HG02759 (cell line): ENCODE results near the gene ADGRD1.

ENCODE experiments used
- ATAC-seq: cut with Tn5 transposase; IDR thresholded peaks from one replicate; pipeline ENCODE4 v1.9.1; 2021; ENCODE audit warnings: mild to moderate bottlenecking, moderate library complexity; ENCODE audit not compliant: unreplicated experiment

ADGRD1 gene

GRCh38 chr12:131005161-131006035 is 51.7 kb downstream of the ADGRD1 start:
- no peak for ATAC-seq

- ATAC-seq: no peak
These were observed 52.5 kb downstream of the ADGRD1 start for GRCh38 chr12:131006036-131006735.

- no peak for ATAC-seq
These were observed 53.5 kb downstream of the ADGRD1 start for GRCh38 chr12:131007031-131007739.

GRCh38 chr12:131007740-131008117 is 54.0 kb downstream of the ADGRD1 start:
- ATAC-seq: no peak

DNA sequence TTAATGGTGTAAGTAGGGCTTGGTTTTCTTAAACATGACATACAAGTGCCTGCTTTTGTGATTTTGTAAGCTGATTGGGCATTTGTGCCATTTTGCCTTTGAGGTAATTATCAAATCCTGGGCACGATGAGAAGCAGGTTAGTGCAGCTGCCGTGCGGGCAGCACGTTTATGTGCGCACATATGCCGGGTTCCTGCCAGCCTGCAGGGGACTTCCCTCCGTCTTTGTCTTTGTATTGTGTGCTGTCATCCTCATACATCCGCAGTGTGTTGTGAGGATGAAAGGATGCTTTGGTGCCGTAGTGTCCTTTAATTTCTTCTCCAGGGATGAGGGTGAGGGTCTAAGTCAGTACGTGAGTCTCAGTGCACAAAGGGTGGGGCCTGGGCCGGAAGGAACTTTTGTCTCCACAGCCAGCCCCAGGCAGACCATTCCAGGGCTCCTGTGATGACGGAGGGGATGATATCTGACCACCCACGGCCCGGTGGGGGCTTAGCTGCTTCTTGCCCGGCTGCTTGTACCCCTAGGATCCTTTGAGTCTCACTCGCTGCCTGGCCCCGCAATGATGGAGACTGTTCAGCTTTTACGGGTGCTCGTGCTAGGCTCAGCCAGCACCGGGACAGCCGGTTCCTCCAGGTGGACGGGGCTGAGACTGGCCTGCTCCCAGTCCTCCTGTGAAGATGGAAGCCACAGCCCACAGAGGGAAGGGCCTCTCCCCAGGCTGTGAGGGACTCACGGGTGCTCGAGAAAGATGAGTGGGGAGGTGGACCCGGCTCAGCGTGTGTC is 54.6 kb downstream of the ADGRD1 start:
- ATAC-seq: no peak

DNA sequence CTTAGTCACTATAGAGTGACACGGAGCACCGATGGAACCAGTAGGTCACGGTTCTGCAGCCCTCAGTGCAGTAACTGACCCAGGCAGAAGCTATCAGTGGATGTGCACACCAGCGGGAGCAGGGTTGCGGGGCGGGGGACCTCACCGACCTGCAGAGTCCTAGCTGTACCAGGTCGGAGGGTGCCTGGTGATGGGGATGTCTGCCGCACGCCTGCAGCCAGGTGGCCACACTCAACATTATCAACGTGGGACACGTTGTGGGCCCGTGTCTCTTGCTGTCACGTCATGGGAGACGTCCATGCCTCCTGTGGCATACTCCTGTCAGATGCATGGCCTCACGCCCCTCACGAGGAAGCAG is 55.2 kb downstream of the ADGRD1 start:
- ATAC-seq: no peak

DNA sequence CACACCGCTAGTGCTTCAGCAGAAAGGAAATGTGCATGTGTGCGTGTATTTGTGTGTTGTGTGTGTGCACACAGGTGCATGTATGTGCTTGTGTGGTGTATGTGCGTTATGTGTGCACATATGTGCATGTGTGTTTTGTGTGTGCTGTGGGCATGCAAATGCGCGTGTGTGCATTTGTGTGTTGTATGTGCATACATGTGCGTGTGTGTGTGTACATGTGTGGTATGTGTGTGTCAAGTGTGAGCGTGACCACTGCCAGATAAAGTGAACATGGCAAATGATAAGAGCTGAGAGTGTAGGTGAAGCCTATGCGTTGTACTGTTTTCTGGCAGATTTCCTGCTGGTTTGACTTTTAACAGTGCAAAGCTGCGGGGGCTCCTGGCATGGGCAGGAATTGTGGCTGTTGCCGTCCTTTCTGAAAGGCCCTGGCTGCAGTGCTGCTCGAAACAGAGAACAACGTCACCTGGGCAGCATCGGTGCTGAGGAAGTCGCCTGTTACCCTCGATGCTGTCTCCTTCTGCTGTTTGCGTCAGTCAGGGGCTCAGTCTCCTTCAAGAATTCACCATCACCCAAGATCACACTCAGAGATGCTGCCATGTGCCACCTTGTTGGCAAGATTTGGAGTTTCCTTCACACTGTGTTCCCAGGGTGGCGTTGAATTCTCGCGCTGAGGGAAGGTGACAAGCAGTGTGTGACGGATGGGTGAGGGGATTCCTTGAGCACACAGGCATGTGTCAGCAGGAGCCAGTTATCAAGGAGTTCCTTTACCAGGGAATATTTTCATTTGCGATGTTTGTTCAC is 56.1 kb downstream of the ADGRD1 start:
- ATAC-seq: no peak

DNA sequence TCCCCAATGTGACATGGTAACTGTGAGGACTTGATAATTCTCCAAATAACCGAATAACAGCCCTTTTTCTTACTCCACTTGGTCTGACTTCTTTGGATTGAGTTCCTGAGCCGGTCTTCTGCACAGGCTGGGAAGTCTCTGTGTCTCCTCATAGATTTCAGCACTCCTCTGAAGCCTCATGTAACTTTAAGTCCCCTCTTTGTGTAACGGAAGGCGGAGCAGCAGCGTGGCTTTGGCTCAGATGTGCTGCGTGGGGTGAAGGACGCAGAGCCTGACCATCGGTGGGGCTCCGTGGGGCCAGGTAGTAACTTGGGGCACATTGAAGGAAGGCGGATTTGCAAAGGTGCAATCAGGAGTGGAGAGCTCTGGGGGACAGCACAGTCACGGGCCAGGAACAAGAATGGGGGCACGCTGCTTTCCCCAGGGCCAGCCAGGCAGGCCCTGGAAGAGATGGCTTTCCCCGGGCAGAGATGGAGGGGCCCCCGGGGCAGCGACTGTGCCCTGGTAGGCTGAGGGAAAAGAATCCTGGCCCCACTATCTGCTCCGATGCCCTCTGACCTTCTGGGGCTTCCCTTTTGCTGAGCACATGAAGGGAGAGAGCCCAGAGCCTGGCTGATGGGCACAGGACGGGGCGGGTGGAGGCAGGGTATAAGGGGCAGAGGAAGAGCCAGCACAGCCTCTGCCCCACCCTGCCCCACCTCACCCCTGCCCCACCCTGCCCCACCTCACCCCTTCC is 56.9 kb downstream of the ADGRD1 start:
- no peak for ATAC-seq

DNA sequence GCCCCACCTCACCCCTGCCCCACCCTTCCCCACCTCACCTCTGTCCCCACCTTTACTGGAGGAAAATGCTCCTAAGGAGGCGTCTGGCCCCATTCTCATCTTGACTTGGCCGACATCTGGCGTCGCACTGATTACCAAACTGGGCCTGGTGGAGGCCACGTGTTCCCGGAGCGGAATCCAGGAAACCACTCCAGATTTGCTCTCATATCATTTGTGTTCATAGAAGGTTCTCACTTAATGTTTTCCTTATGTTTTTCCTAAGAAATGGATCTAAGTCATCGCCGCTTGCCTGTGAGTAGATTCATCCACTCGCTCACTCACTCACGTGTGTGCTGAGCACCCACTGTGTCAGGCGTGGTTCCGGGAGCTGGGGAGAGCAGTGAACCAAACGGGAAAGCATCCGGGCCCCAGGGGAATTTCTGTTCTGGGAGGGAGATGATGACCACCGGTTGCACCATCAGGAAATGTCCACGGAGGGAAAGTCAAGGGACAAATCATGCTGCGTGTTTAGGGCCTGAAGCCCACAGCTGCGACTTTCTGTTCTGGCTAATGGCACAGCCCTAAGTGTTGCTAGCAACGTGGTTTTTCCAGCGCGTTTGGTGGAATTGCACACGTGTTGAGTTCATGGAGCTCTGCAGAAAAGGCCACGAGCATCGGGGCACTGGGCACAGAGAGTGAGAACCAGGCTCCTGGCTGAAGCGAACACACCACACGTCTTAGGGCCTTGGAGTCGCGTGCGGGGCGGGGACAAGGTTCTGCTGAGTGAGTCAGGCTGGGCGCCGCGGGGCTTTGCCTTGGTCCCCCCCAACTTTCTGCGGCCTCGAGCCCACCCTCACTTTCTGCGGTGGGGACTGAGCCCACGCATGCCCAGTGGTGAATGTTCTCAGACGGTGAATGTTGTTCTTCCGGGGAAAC is 57.7 kb downstream of the ADGRD1 start:
- no peak for ATAC-seq

GRCh38 chr12:131012279-131013069 is 58.8 kb downstream of the ADGRD1 start:
- no peak for ATAC-seq

GRCh38 chr12:131013118-131013517 is 59.4 kb downstream of the ADGRD1 start:
- no peak for ATAC-seq

DNA sequence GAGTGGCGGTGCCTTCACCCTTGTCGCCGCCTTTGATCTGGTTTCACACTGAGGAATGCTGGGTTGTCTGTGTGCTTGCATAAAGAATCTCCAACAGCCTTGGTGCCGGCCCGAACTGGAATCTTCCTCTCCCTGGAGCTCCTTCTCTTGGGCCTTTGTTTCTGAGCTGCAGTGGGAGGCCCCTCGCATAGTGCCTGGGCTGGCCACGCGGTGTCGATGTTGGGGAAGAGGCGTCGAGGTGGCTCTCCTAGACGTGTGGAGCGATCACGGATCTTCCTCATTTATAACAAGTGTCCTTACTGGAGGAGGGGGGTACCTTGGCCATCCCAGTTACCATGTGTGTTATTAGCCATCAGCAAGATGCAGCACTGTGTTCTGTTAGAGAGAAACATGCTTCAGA is 60.6 kb downstream of the ADGRD1 start:
- no peak for ATAC-seq

DNA sequence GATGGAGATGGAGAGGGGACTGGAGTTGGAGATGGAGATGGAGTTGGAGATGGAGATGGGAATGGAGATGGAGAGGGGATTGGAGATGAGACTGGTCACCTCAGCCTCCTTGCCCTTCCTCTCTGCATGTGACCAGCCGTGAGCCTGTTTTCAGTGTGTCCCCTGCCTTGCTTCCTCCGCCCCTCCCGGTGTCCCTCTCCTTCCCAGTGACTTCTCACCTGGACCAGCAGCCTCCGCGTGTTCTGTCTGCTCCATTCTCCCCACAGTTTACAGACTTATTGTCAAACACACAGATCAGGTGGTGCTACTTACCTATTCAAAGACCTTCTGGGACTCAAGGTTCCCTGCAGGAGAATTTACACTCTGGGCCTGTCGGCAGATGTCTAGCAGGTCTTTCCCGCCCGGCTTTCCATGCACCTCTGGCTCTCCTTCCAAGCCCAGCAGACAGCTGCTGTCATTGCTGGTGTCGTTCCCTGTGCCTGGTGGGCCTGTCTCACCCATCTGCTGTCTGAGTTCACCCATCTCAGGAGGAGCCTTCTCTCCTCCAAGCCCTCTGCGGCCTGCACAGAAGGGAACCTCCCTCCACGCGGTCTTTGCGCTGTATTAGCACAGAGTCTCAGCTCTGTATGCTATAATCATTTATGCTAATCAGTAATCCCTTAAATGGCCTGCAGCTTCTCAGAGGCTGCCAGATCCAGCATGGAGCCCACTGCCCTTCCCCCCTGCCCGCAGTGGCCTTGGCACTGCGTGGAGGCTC is 62.1 kb downstream of the ADGRD1 start:
- ATAC-seq: no peak

- no peak for ATAC-seq
These were observed 63.8 kb downstream of the ADGRD1 start for GRCh38 chr12:131017477-131017991.

DNA sequence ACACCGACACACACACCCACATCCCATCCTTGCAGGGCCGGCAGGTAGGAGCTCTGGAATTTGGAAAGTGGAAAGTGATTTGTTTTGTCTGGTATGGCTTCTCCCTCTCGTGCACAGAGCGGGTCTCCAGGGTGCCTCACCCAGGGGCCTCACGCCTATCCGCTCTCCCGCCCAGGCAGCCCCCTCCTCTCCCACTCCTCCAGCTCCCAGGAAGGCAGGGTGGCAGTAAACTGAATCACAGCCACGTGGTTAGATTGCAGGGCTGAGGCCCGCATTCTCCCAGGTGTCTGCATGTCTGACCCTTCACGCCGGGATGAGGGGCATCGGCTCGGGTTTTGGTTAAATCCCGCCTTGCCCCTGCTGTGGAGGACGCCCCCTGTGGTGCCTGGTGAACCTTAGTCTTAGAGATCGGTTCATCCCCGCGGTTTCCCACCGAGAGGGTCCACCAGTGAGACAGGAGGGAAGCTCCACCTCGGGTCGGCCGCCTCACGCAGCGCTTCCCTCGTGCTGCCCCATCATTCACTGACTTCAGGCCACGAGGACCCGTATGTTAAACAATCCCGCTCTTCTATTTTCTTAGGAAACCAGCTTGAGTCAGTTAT is 64.4 kb downstream of the ADGRD1 start:
- no peak for ATAC-seq

- no peak for ATAC-seq
These were observed 65.2 kb downstream of the ADGRD1 start for GRCh38 chr12:131018808-131019397.
